HL-60/S4 treated with phorbol 12-myristate 13-acetate at 8.2 ng/mL for 4 days and 3 days (cell line): ENCODE results near the gene EIF2AK3.
"Not testable (repeated sequence)": the region's sequence is repeated elsewhere in the genome, so short reads cannot be mapped to it uniquely, and the experiment has no call there.

Experiments
- in situ Hi-C: fragments of 300-500 bp; cut with MboI; formaldehyde crosslinking; loops from 2 replicates; pipeline ENCODE4 v1.15.0; 2022; ENCODE audit warnings: low sequenced_read_pairs

Gene EIF2AK3

GRCh38 chr2:88549616-88550292, 77.5 kb downstream of the EIF2AK3 start:
- in situ Hi-C loops, result no loop called here

GRCh38 chr2:88546291-88546690, 81.0 kb downstream of the EIF2AK3 start:
- in situ Hi-C loops, result not testable (repeated sequence)

GRCh38 chr2:88545118-88545517, 82.1 kb downstream of the EIF2AK3 start:
- in situ Hi-C loops, result no loop called here

- in situ Hi-C loops, result no loop called here
These were observed 83.7 kb downstream of the EIF2AK3 start for GRCh38 chr2:88543541-88544057.

GRCh38 chr2:88542668-88543067, 84.6 kb downstream of the EIF2AK3 start:
- in situ Hi-C loops, result no loop called here

GRCh38 chr2:88540346-88540745, 86.9 kb downstream of the EIF2AK3 start:
- in situ Hi-C loops, result no loop called here

- in situ Hi-C loops, result no loop called here
These were observed 88.8 kb downstream of the EIF2AK3 start for GRCh38 chr2:88538362-88538917.

GRCh38 chr2:88537640-88538039, 89.6 kb downstream of the EIF2AK3 start:
- in situ Hi-C loops, result no loop called here

GRCh38 chr2:88530081-88530480, 97.2 kb downstream of the EIF2AK3 start:
- in situ Hi-C loops, result no loop called here

GRCh38 chr2:88521445-88522073, 105.7 kb downstream of the EIF2AK3 start:
- in situ Hi-C loops, result no loop called here

- in situ Hi-C loops, result no loop called here
These were observed 109.5 kb downstream of the EIF2AK3 start for GRCh38 chr2:88517759-88518201.
